Ovary (tissue), 3 donors: ENCODE results near the gene HDAC9.

ENCODE experiments used
- CTCF ChIP-seq, 3 donors: fragments of 450-650 bp in 2 of 3; fragments of 200-600 bp in 1 of 3; IDR thresholded peaks; one replicate each; pipeline versions ENCODE4 v1.5.1 to v1.8.0; 2016 to 2022; ENCODE audit warnings: antibody characterized with exemption in 3 of 3, mild to moderate bottlenecking in 1 of 3
- EP300 ChIP-seq: sonication (generic); formaldehyde crosslinking; IDR thresholded peaks from one replicate; pipeline ENCODE4 v1.6.1; 2017; ENCODE audit warnings: antibody characterized with exemption
- POLR2A ChIP-seq: fragments of 450-650 bp; IDR thresholded peaks from one replicate; pipeline ENCODE4 v1.6.1; 2017; ENCODE audit warnings: antibody characterized with exemption, mild to moderate bottlenecking, moderate library complexity
- donor health status: DM: no; HTN: no; CAD: no.

DNA sequence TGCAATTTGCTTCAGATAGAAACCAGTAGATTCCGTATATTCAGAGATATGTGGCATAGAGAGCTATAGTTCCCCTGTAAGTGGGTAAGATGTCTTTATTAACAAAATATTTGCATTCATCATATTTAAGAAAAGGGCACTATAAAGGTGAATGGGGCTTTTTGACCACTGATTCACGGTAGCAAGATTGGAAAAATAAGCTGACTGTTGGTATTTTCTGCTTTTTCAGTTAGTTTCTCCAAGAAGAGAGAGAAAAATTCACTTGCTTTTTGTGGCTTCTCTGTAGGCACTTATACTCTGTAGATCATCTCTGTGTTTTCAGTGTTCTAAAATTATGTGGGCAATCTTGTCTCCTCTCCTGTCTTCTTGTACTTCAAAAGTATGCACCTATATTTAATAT lies 376.8 kb downstream of the HDAC9 start:
- TF ChIP-seq CTCF (IDR thresholded peaks at IDR 0.05) (no peak), EP300 (no peak), POLR2A (no peak)
